Muscle layer of colon (tissue), 2 donors: ENCODE data around the gene SLC2A5.
"Not testable (repeated sequence)": the region's sequence is repeated elsewhere in the genome, so short reads cannot be mapped to it uniquely, and the experiment has no call there.

Source experiments
- H3K27ac ChIP-seq: one replicate; pipeline ENCODE4 v1.7.0; 2013; ENCODE audit warnings: low read depth, mild to moderate bottlenecking, low read length, moderate library complexity
- H3K27me3 ChIP-seq, 2 donors: one replicate each; pipeline ENCODE4 v1.7.0; 2013; ENCODE audit warnings: low read length in 2 of 2, mild to moderate bottlenecking in 2 of 2; ENCODE audit not compliant: insufficient read depth in 2 of 2, control insufficient read depth in 1 of 2
- H3K36me3 ChIP-seq: one replicate; pipeline ENCODE4 v1.7.0; 2013; ENCODE audit warnings: mild to moderate bottlenecking, low read length; ENCODE audit not compliant: insufficient read depth
- H3K4me1 ChIP-seq: one replicate; pipeline ENCODE4 v1.7.0; 2013; ENCODE audit warnings: mild to moderate bottlenecking, low read length; ENCODE audit not compliant: insufficient read depth
- H3K4me3 ChIP-seq, 2 donors: one replicate each; pipeline ENCODE4 v1.7.0; 2013; ENCODE audit warnings: low read length in 2 of 2, low read depth in 1 of 2, mild to moderate bottlenecking in 1 of 2, moderate library complexity in 1 of 2
- H3K9ac ChIP-seq: one replicate; pipeline ENCODE4 v1.7.0; 2013; ENCODE audit warnings: low read length
- H3K9me3 ChIP-seq: one replicate; pipeline ENCODE4 v1.7.0; 2013; ENCODE audit warnings: mild to moderate bottlenecking, low read length
- donor health status: abdominal sarcoma.
- donor health status: Adenocarcinoma of cecum.

Gene SLC2A5

GRCh38 chr1:9039761-9040658 lies 29.4 kb downstream of the SLC2A5 start:
- H3K4me3 ChIP-seq, result no peak overlapping the region
- no peaks in the 10 kb centered on the region for H3K4me1 ChIP-seq
- H3K27me3 ChIP-seq, result peaks cover 0 to 12% of the 10 kb centered on the region in 2 donors
- H3K27ac ChIP-seq, result no peak overlapping the region
- H3K9ac ChIP-seq, result no peak overlapping the region
- H3K9me3 ChIP-seq, result no peaks in the 10 kb centered on the region
- no peaks in the 10 kb centered on the region for H3K36me3 ChIP-seq

DNA sequence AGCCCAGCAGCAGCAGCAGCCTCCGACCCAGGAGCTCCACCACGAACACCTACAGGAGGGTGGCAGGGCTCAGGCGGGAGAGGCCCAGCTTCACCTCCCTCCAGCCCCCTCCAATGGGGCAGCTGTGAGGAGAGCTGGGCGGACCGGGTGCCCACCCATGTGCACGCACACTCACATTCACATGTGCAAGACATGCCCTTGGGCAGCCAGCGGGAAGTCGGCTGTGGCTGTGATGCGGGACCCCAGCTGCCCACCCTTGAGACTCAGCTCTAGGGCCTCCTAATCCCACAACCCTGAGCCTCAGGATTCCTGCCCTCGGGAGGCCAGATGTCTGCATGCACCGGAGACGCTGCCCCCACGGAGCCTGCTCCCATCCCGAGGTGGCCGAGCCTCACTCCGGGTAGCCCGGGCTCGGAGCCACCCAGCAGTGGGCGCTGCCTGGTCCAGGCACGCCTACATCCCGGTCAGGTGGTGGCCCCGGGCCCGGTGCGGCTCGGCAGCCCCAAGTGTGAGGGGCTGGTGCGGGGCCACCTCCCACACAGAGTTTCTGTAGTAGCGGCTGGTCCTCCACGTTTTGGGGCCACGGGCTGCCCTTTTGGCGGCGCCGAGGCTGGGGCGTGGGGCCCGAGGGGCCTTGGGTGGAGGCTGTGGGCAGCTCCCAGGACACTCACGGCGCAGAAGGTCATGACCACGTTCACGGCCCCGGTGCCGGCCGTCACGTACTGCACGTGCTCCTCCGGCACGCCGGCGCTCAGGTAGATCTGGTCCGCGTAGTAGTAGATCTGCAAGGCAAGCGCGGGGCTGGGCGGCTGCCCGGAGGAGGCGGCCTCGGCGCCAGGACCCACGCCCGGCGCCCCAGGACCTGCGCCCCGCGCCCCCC lies 30.3 kb downstream of the SLC2A5 start:
- H3K4me3 ChIP-seq, result no peak overlapping the region

GRCh38 chr1:9038338-9038650 lies 31.1 kb downstream of the SLC2A5 start:
- Histone ChIP-seq H3K27ac (no peak overlapping the region), H3K4me1 (no peaks in the 10 kb centered on the region), H3K9me3 (no peaks in the 10 kb centered on the region), H3K36me3 (no peaks in the 10 kb centered on the region), H3K4me3 (no peak overlapping the region), H3K27me3 (peaks cover 0 to 12% of the 10 kb centered on the region in 2 donors), H3K9ac (no peak overlapping the region)

More for the DNA sequence above, 30.3 kb downstream of the SLC2A5 start:
- Histone ChIP-seq H3K9me3 (no peaks in the 10 kb centered on the region), H3K4me1 (no peaks in the 10 kb centered on the region), H3K27ac (no peak overlapping the region), H3K27me3 (peaks cover 0 to 12% of the 10 kb centered on the region in 2 donors), H3K36me3 (no peaks in the 10 kb centered on the region), H3K9ac (no peak overlapping the region)

DNA sequence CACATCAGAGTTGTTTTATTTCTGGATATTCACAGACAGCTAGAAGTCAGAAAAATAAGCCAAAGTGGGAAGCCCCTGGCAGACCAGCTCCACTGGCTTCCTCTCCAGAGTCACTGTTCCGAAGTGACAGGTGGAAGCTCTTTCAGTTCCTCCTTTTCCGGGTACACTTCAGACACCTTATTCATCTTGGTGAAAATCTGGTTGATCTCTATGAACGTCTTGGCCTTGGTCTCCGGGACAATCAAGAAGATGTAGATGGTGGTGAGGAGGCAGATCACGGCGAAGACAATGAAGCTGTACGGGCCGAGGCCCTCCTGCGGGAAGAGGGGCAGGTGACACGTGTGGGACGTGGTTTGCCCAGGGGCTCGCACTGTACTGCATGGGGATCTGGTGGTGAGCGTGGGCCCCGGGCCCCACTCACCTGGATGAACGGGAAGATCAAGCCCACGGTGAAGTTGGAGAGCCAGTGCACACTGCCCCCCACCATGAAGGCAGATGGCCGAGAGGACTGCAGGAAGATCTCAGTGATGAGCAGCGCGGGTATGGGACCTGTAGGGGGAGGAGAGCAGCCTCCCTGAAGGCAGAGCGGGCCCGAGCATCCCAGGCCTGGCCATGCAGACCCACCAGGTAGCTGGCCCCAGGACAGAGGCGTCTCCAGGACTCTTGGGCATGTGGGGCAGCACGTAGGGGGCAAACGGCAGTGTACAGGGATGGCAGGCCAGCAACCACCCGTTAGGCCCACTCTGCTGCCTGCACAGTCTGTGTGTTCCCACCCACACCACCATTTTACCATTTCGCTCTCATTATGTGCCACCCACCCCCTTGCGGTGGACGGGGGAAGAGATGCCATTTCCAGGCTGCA lies 31.7 kb downstream of the SLC2A5 start:
- H3K27ac ChIP-seq, result no peak overlapping the region
- peaks cover 0 to 12% of the 10 kb centered on the region in 2 donors for H3K27me3 ChIP-seq
- H3K4me1 ChIP-seq, result no peaks in the 10 kb centered on the region
- no peaks in the 10 kb centered on the region for H3K9me3 ChIP-seq
- no peak overlapping the region for H3K9ac ChIP-seq
- H3K36me3 ChIP-seq, result no peaks in the 10 kb centered on the region
- H3K4me3 ChIP-seq, result no peak overlapping the region

- H3K4me1 ChIP-seq, result no peaks in the 10 kb centered on the region
- peaks cover 0 to 9% of the 10 kb centered on the region in 2 donors for H3K27me3 ChIP-seq
- no peak overlapping the region for H3K27ac ChIP-seq
- no peaks in the 10 kb centered on the region for H3K36me3 ChIP-seq
- H3K9me3 ChIP-seq, result no peaks in the 10 kb centered on the region
- H3K4me3 ChIP-seq, result no peak overlapping the region
- H3K9ac ChIP-seq, result no peak overlapping the region
These were observed 34.2 kb downstream of the SLC2A5 start for GRCh38 chr1:9035226-9035625.

GRCh38 chr1:9033363-9033762 lies 36.1 kb downstream of the SLC2A5 start:
- Histone ChIP-seq H3K9ac (no peak overlapping the region), H3K27ac (no peak overlapping the region), H3K4me3 (no peak overlapping the region), H3K27me3 (no peaks in the 10 kb centered on the region), H3K9me3 (no peaks in the 10 kb centered on the region), H3K4me1 (no peaks in the 10 kb centered on the region), H3K36me3 (no peaks in the 10 kb centered on the region)

- no peak overlapping the region for H3K9ac ChIP-seq
- no peak overlapping the region for H3K4me3 ChIP-seq
- H3K9me3 ChIP-seq, result no peaks in the 10 kb centered on the region
- no peak overlapping the region for H3K27ac ChIP-seq
- no peaks in the 10 kb centered on the region for H3K27me3 ChIP-seq
- H3K4me1 ChIP-seq, result no peaks in the 10 kb centered on the region
- no peaks in the 10 kb centered on the region for H3K36me3 ChIP-seq
These were observed 37.8 kb downstream of the SLC2A5 start for GRCh38 chr1:9031484-9032259.

DNA sequence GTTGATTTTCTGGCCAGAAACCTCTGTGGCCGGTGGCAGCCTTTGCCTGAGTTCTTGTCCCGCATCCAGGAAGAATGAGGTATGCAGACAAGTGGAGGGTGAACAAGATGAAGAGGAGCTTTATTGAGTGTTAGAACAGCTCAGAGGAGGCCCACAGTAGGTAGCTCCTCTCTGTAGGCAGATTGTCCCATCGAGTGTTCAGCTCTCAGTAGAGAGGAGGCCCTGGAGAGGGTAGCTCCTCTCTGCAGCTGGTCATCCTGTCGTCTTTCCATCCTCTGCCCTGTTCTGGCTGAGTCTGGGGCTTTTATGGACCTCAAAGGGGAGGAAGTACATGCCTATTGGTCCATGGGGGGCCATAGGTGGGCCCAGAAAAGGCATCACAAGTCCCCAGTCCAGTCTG lies 38.4 kb downstream of the SLC2A5 start:
- H3K9me3 ChIP-seq, H3K27me3 ChIP-seq, H3K27ac ChIP-seq, H3K4me3 ChIP-seq, H3K4me1 ChIP-seq, H3K36me3 ChIP-seq, H3K9ac ChIP-seq: not testable (repeated sequence)

- no peak overlapping the region for H3K9ac ChIP-seq
- H3K4me3 ChIP-seq, result no peak overlapping the region
- H3K27ac ChIP-seq, result no peak overlapping the region
- H3K27me3 ChIP-seq, result no peaks in the 10 kb centered on the region
- no peaks in the 10 kb centered on the region for H3K4me1 ChIP-seq
- H3K9me3 ChIP-seq, result no peaks in the 10 kb centered on the region
- no peaks in the 10 kb centered on the region for H3K36me3 ChIP-seq
These were observed 40.3 kb downstream of the SLC2A5 start for GRCh38 chr1:9028921-9029705.

DNA sequence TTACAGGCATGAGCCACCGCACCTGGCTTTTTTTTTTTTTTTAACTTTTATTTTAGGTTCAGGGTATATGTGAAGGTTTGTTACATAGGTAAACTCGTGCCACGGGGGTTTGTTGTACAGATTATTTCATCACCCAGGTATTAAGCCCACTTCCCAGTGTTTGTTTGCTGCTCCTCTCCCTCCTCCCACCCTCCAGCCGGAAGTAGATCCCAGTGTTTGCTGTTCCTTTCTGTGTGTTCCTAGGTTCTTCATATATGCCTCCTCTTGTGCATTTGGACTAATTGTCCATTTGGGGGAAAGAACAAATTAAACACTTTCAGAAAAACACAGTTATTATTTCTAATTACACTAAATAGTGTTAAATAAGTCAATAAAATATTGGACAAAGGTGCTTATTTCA lies 42.1 kb downstream of the SLC2A5 start:
- H3K4me1 ChIP-seq, result no peaks in the 10 kb centered on the region
- H3K27ac ChIP-seq, result no peak overlapping the region
- H3K4me3 ChIP-seq, result no peak overlapping the region
- H3K9me3 ChIP-seq, result no peaks in the 10 kb centered on the region
- H3K36me3 ChIP-seq, result no peaks in the 10 kb centered on the region
- no peaks in the 10 kb centered on the region for H3K27me3 ChIP-seq
- H3K9ac ChIP-seq, result no peak overlapping the region
